Peyer's patch (tissue), 4 donors: ENCODE measurements around the gene TNIP3.
"Not testable (repeated sequence)": the region's sequence is repeated elsewhere in the genome, so short reads cannot be mapped to it uniquely, and the experiment has no call there.

Source experiments
- POLR2A ChIP-seq, 2 donors: fragments of 450-650 bp; IDR thresholded peaks; one replicate each; pipeline ENCODE4 v1.5.1; 2017; ENCODE audit warnings: antibody characterized with exemption in 2 of 2, mild to moderate bottlenecking in 2 of 2, moderate library complexity in 2 of 2
- TF ChIP-seq, protein P1 (sequence below), 6 experiments: fragments of 450-650 bp in 4 of 6; fragments of 200-600 bp in 2 of 6; sonication (generic) in 1 of 6; IDR thresholded peaks; one replicate each; pipeline ENCODE4 v1.5.1; 2017 to 2019; ENCODE audit warnings: antibody characterized with exemption in 6 of 6, mild to moderate bottlenecking in 3 of 6, moderate library complexity in 1 of 6

DNA sequence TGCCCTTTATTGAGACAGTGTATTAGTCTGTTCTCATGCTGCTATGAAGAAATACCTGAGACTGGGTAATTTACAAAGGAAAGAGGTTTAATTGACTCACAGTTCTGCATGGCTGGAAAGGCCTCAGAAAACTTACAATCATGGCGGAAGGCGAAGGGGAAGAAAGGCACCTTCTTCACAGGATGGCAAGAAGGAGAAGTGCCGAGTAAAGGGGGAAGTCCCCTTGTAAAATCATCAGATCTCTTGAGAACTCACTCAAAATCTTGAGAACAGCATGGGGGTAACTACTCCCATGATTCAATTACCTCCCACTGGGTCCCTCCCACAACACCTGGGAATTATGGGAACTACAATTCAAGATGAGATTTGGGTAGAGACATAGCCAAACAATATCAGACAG lies 41.7 kb upstream of the TNIP3 start:
- TF ChIP-seq, protein P1, sequence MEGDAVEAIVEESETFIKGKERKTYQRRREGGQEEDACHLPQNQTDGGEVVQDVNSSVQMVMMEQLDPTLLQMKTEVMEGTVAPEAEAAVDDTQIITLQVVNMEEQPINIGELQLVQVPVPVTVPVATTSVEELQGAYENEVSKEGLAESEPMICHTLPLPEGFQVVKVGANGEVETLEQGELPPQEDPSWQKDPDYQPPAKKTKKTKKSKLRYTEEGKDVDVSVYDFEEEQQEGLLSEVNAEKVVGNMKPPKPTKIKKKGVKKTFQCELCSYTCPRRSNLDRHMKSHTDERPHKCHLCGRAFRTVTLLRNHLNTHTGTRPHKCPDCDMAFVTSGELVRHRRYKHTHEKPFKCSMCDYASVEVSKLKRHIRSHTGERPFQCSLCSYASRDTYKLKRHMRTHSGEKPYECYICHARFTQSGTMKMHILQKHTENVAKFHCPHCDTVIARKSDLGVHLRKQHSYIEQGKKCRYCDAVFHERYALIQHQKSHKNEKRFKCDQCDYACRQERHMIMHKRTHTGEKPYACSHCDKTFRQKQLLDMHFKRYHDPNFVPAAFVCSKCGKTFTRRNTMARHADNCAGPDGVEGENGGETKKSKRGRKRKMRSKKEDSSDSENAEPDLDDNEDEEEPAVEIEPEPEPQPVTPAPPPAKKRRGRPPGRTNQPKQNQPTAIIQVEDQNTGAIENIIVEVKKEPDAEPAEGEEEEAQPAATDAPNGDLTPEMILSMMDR (IDR thresholded peaks at IDR 0.05) = not testable (repeated sequence)
- TF ChIP-seq POLR2A (IDR thresholded peaks at IDR 0.05) = not testable (repeated sequence)
